ENCODE results near the gene LIMA1. TPM values are rescaled to one million over a fixed set of nuclear protein-coding genes. Genes with fewer than 3 reads are reported as not detected.

The LIMA1 gene
- total and polyA plus RNA-seq, 5 donors from 2014 or later = 14.3 to 19.3 (median 18.6) TPM

- Histone ChIP-seq H3K4me3 (ENCODE audit: low read depth, low read length) (no peak overlapping the region), H3K4me1 (ENCODE audit: control insufficient read depth, insufficient read depth, low read length, poor library complexity, severe bottlenecking) (no peaks in the 10 kb centered on the region), H3K36me3 (ENCODE audit: control insufficient read depth, insufficient read depth, low read length) (no peaks in the 10 kb centered on the region), H3K27me3 (ENCODE audit: control insufficient read depth, insufficient read depth, low read length) (no peaks in the 10 kb centered on the region), H3K9me3 (ENCODE audit: control insufficient read depth in 2 of 2, low read length in 2 of 2) (no peaks in the 10 kb centered on the region), H3K27ac (ENCODE audit: insufficient read depth, low read length, poor library complexity, severe bottlenecking) (no peak overlapping the region)
- Mint-ChIP-seq H3K4me3 (no peak overlapping the region), H3K9me3 (peaks cover 0 to 4% (median 0%) of the 10 kb centered on the region in 7 donors), H3K27ac (no peak overlapping the region), H3K36me3 (peaks cover 13% of the 10 kb centered on the region), H3K27me3 (peaks cover 10% of the 10 kb centered on the region), H3K4me1 (no peaks in the 10 kb centered on the region)
- no peak for DNase-seq
- ATAC-seq (ENCODE audit: low read depth in 2 of 2) = no peak
Measured at GRCh38 chr12:50239355-50239891, 43.9 kb downstream of the LIMA1 start.

GRCh38 chr12:50234347-50234746 is 49.0 kb downstream of the LIMA1 start:
- no peaks in the 10 kb centered on the region for H3K36me3 ChIP-seq (ENCODE audit: control insufficient read depth, insufficient read depth, low read length)
- H3K27me3 ChIP-seq (ENCODE audit: control insufficient read depth, insufficient read depth, low read length) = no peaks in the 10 kb centered on the region
- peak in 1 of 3 donors; percentile 42 for DNase-seq
- Mint-ChIP-seq H3K9me3 (peaks cover 0 to 1% (median 0%) of the 10 kb centered on the region in 7 donors), H3K36me3 (peaks cover 7% of the 10 kb centered on the region), H3K4me1 (peaks cover 0 to 2% (median 0%) of the 10 kb centered on the region in 4 donors), H3K27me3 (peaks cover 5% of the 10 kb centered on the region), H3K27ac (no peak overlapping the region), H3K4me3 (no peak overlapping the region)
- no peaks in the 10 kb centered on the region for H3K4me1 ChIP-seq (ENCODE audit: control insufficient read depth, insufficient read depth, low read length, poor library complexity, severe bottlenecking)
- no peaks in the 10 kb centered on the region for H3K9me3 ChIP-seq (ENCODE audit: control insufficient read depth in 2 of 2, low read length in 2 of 2)
- ATAC-seq (ENCODE audit: low read depth in 2 of 2) = peak; percentile 66 to 75
- no peak overlapping the region for H3K27ac ChIP-seq (ENCODE audit: insufficient read depth, low read length, poor library complexity, severe bottlenecking)
- H3K4me3 ChIP-seq (ENCODE audit: low read depth, low read length) = no peak overlapping the region

- no peak overlapping the region for H3K27ac Mint-ChIP-seq
- DNase-seq (no peak), ATAC-seq (ENCODE audit: low read depth in 2 of 2) (no peak)
- H3K27me3 Mint-ChIP-seq = no peaks in the 10 kb centered on the region
- H3K9me3 ChIP-seq (ENCODE audit: control insufficient read depth in 2 of 2, low read length in 2 of 2) = no peaks in the 10 kb centered on the region
- H3K36me3 Mint-ChIP-seq = peaks cover 4% of the 10 kb centered on the region
- no peak overlapping the region for H3K4me3 Mint-ChIP-seq
- H3K9me3 Mint-ChIP-seq = no peaks in the 10 kb centered on the region
- no peaks in the 10 kb centered on the region for H3K4me1 ChIP-seq (ENCODE audit: control insufficient read depth, insufficient read depth, low read length, poor library complexity, severe bottlenecking)
- no peak overlapping the region for H3K27ac ChIP-seq (ENCODE audit: insufficient read depth, low read length, poor library complexity, severe bottlenecking)
- H3K36me3 ChIP-seq (ENCODE audit: control insufficient read depth, insufficient read depth, low read length) = no peaks in the 10 kb centered on the region
- H3K4me1 Mint-ChIP-seq = peaks cover 0 to 2% (median 0%) of the 10 kb centered on the region in 4 donors
- no peaks in the 10 kb centered on the region for H3K27me3 ChIP-seq (ENCODE audit: control insufficient read depth, insufficient read depth, low read length)
- no peak overlapping the region for H3K4me3 ChIP-seq (ENCODE audit: low read depth, low read length)
Measured at GRCh38 chr12:50232771-50233209, 50.5 kb downstream of the LIMA1 start.

GRCh38 chr12:50232206-50232605 is 51.1 kb downstream of the LIMA1 start:
- Mint-ChIP-seq H3K4me1 (peaks cover 0 to 3% (median 1%) of the 10 kb centered on the region in 4 donors), H3K9me3 (no peaks in the 10 kb centered on the region), H3K4me3 (no peak overlapping the region), H3K27ac (no peak overlapping the region), H3K27me3 (no peaks in the 10 kb centered on the region), H3K36me3 (peaks cover 4% of the 10 kb centered on the region)
- H3K27me3 ChIP-seq (ENCODE audit: control insufficient read depth, insufficient read depth, low read length) = no peaks in the 10 kb centered on the region
- DNase-seq = no peak
- H3K36me3 ChIP-seq (ENCODE audit: control insufficient read depth, insufficient read depth, low read length) = no peaks in the 10 kb centered on the region
- ATAC-seq (ENCODE audit: low read depth in 2 of 2) = no peak
- no peak overlapping the region for H3K4me3 ChIP-seq (ENCODE audit: low read depth, low read length)
- H3K9me3 ChIP-seq (ENCODE audit: control insufficient read depth in 2 of 2, low read length in 2 of 2) = no peaks in the 10 kb centered on the region
- H3K4me1 ChIP-seq (ENCODE audit: control insufficient read depth, insufficient read depth, low read length, poor library complexity, severe bottlenecking) = no peaks in the 10 kb centered on the region
- H3K27ac ChIP-seq (ENCODE audit: insufficient read depth, low read length, poor library complexity, severe bottlenecking) = no peak overlapping the region

- H3K36me3 ChIP-seq (ENCODE audit: control insufficient read depth, insufficient read depth, low read length) = no peaks in the 10 kb centered on the region
- no peak overlapping the region for H3K4me3 ChIP-seq (ENCODE audit: low read depth, low read length)
- no peak overlapping the region for H3K27ac Mint-ChIP-seq
- DNase-seq (no peak), ATAC-seq (ENCODE audit: low read depth in 2 of 2) (no peak)
- peaks cover 0 to 3% (median 1%) of the 10 kb centered on the region in 4 donors for H3K4me1 Mint-ChIP-seq
- no peaks in the 10 kb centered on the region for H3K27me3 ChIP-seq (ENCODE audit: control insufficient read depth, insufficient read depth, low read length)
- H3K27me3 Mint-ChIP-seq = no peaks in the 10 kb centered on the region
- no peaks in the 10 kb centered on the region for H3K9me3 Mint-ChIP-seq
- no peak overlapping the region for H3K27ac ChIP-seq (ENCODE audit: insufficient read depth, low read length, poor library complexity, severe bottlenecking)
- no peak overlapping the region for H3K4me3 Mint-ChIP-seq
- H3K36me3 Mint-ChIP-seq = peaks cover 4% of the 10 kb centered on the region
- no peaks in the 10 kb centered on the region for H3K4me1 ChIP-seq (ENCODE audit: control insufficient read depth, insufficient read depth, low read length, poor library complexity, severe bottlenecking)
- H3K9me3 ChIP-seq (ENCODE audit: control insufficient read depth in 2 of 2, low read length in 2 of 2) = no peaks in the 10 kb centered on the region
Measured at GRCh38 chr12:50231346-50231745, 52.0 kb downstream of the LIMA1 start.

- H3K27ac Mint-ChIP-seq = no peak overlapping the region
- no peaks in the 10 kb centered on the region for H3K36me3 ChIP-seq (ENCODE audit: control insufficient read depth, insufficient read depth, low read length)
Measured at GRCh38 chr12:50230217-50230616, 53.1 kb downstream of the LIMA1 start.

GRCh38 chr12:50224026-50224692 is 59.2 kb downstream of the LIMA1 start:
- Mint-ChIP-seq H3K4me3 (peak overlapping the region; percentile 45 to 86 (median 68)), H3K27me3 (no peaks in the 10 kb centered on the region), H3K4me1 (peaks cover 0 to 33% (median 24%) of the 10 kb centered on the region in 4 donors), H3K36me3 (no peaks in the 10 kb centered on the region), H3K9me3 (no peaks in the 10 kb centered on the region), H3K27ac (peak overlapping the region in 1 of 3 donors; percentile 91)
- peak overlapping the region; percentile 10 for H3K4me3 ChIP-seq (ENCODE audit: low read depth, low read length)
- no peaks in the 10 kb centered on the region for H3K9me3 ChIP-seq (ENCODE audit: control insufficient read depth in 2 of 2, low read length in 2 of 2)
- H3K36me3 ChIP-seq (ENCODE audit: control insufficient read depth, insufficient read depth, low read length) = no peaks in the 10 kb centered on the region
- peak overlapping the region; percentile 77 for H3K27ac ChIP-seq (ENCODE audit: insufficient read depth, low read length, poor library complexity, severe bottlenecking)
- H3K27me3 ChIP-seq (ENCODE audit: control insufficient read depth, insufficient read depth, low read length) = no peaks in the 10 kb centered on the region
- ATAC-seq (ENCODE audit: low read depth in 2 of 2) (peak; percentile 90 to 92), DNase-seq (peak; percentile 40 to 78 (median 43))
- H3K4me1 ChIP-seq (ENCODE audit: control insufficient read depth, insufficient read depth, low read length, poor library complexity, severe bottlenecking) = peaks cover 41% of the 10 kb centered on the region

More at GRCh38 chr12:50230217-50230616, 53.1 kb downstream of the LIMA1 start:
- no peak for ATAC-seq (ENCODE audit: low read depth in 2 of 2)
- Histone ChIP-seq H3K9me3 (ENCODE audit: control insufficient read depth in 2 of 2, low read length in 2 of 2) (no peaks in the 10 kb centered on the region), H3K4me1 (ENCODE audit: control insufficient read depth, insufficient read depth, low read length, poor library complexity, severe bottlenecking) (no peaks in the 10 kb centered on the region), H3K27ac (ENCODE audit: insufficient read depth, low read length, poor library complexity, severe bottlenecking) (no peak overlapping the region), H3K27me3 (ENCODE audit: control insufficient read depth, insufficient read depth, low read length) (no peaks in the 10 kb centered on the region), H3K4me3 (ENCODE audit: low read depth, low read length) (no peak overlapping the region)
- H3K9me3 Mint-ChIP-seq = no peaks in the 10 kb centered on the region
- no peak for DNase-seq
- no peak overlapping the region for H3K4me3 Mint-ChIP-seq
- peaks cover 0 to 6% (median 3%) of the 10 kb centered on the region in 4 donors for H3K4me1 Mint-ChIP-seq
- H3K27me3 Mint-ChIP-seq = no peaks in the 10 kb centered on the region
- peaks cover 4% of the 10 kb centered on the region for H3K36me3 Mint-ChIP-seq

Data from CD4-positive, CD25-positive, alpha-beta regulatory T cell (primary cell).